ENCODE measurements around the gene COIL. TPM values are rescaled to one million over a fixed set of nuclear protein-coding genes. Genes with fewer than 3 reads are reported as not detected.

The COIL gene
- total and polyA plus RNA-seq, 9 of the 15 experiments (the other 6 are each of a cell fraction or from before 2014, with no cell fraction given) = 23.9 to 41.3 (median 28.7) TPM

DNA sequence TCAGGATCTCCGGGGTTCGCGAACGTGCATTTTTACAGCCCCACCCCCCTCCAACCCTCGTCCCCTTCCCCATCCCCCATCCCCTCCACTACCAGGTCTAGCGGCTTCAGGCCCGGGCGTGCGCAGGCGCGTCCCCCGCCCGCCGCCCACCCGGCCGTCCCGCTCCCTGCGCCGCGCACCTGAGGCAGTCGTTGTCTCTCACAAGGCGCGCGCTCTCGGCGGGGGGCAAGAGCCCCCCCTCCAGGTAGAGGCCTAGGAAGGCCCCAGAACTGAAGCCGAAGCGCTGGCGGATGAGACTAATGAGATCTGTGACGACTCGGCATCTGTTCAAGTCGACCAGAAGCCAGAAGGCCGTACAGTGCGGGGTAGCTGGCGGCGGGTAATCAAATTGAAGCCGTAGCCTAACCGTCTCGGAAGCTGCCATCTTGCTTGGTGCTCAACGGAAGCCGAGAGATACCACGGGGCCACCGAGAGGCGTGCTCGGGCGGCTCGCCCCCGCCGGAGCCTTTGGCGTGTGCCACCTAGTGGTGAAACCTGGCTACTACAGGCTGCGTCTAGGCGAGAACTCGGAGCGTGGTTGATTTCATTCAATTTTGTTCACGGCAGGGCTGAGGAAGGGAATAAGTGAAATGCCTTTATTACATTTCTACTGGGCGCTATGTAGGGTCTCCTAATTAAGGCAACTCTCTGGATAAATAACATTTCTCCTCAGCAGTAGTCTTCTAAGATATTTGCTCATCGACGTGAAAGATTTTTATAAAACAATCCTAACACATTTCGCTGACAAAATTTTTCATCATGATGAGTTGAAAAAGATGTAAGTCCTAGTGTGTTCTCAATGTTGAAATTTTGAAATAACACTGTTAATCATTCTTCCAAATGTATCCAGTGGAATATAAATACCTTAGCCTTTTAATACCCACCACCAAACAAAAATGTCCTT lies at the start of gene COIL (continued):
- TF ChIP-seq, protein P1, sequence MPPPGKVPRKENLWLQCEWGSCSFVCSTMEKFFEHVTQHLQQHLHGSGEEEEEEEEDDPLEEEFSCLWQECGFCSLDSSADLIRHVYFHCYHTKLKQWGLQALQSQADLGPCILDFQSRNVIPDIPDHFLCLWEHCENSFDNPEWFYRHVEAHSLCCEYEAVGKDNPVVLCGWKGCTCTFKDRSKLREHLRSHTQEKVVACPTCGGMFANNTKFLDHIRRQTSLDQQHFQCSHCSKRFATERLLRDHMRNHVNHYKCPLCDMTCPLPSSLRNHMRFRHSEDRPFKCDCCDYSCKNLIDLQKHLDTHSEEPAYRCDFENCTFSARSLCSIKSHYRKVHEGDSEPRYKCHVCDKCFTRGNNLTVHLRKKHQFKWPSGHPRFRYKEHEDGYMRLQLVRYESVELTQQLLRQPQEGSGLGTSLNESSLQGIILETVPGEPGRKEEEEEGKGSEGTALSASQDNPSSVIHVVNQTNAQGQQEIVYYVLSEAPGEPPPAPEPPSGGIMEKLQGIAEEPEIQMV (tag; conservative IDR thresholded peaks at IDR 0.05; ENCODE audit: low read depth) = no peak
- TF ChIP-seq MED1 (CRISPR knock-in tag; IDR thresholded peaks at IDR 0.05; ENCODE audit: borderline replicate concordance) (no peak), PHTF2 (CRISPR knock-in tag; IDR thresholded peaks at IDR 0.05) (no peak), CBX8 (IDR thresholded peaks at IDR 0.05; ENCODE audit: borderline replicate concordance, extremely low read depth, low read depth, low read length, poor library complexity, severe bottlenecking) (no peak), PTTG1 (tag; IDR thresholded peaks at IDR 0.05; ENCODE audit: low read depth) (no peak), CREM (IDR thresholded peaks at IDR 0.05; ENCODE audit: low read depth) (peak; percentile 49; the same call in 1 of the 2 replicates), ZNF324 (CRISPR knock-in tag; IDR thresholded peaks at IDR 0.05) (no peak), HDAC3 (IDR thresholded peaks at IDR 0.05; ENCODE audit: borderline replicate concordance, partially characterized antibody) (no peak), PML (IDR thresholded peaks at IDR 0.05; ENCODE audit: low read length) (peak; percentile 53; the same call in 1 of the 2 replicates), XRCC3 (IDR thresholded peaks at IDR 0.05) (no peak), MAZ (CRISPR knock-in tag; conservative IDR thresholded peaks at IDR 0.05 in 1 of 2, IDR thresholded peaks at IDR 0.05 in 1 of 2) (peak; percentile 96 to 100), PHF8 (IDR thresholded peaks at IDR 0.05; ENCODE audit: borderline replicate concordance, low read length) (peak; percentile 96), POLR2AphosphoS2 (IDR thresholded peaks at IDR 0.05; ENCODE audit: low read length) (no peak), ZNF778 (CRISPR knock-in tag; IDR thresholded peaks at IDR 0.05) (no peak), POLR2B (IDR thresholded peaks at IDR 0.05; ENCODE audit: low read depth, partially characterized antibody) (peak; percentile 73), ZC3H11A (IDR thresholded peaks at IDR 0.05; ENCODE audit: low read depth, low read length) (no peak), CBFB (CRISPR knock-in tag; IDR thresholded peaks at IDR 0.05) (no peak), ZNF75A (CRISPR knock-in tag; IDR thresholded peaks at IDR 0.05) (no peak), ZNF232 (CRISPR knock-in tag; IDR thresholded peaks at IDR 0.05) (no peak), CBX3 (IDR thresholded peaks at IDR 0.05; ENCODE audit: borderline replicate concordance in 1 of 2, low read length in 2 of 2) (peak in 1 of 2 experiments; percentile 66; a peak in 2 of 3 replicates), ZNF253 (CRISPR knock-in tag; conservative IDR thresholded peaks at IDR 0.05) (no peak), SAFB2 (IDR thresholded peaks at IDR 0.05; ENCODE audit: borderline replicate concordance, low read depth, low read length, severe bottlenecking) (no peak)
- TF ChIP-seq, protein P2, sequence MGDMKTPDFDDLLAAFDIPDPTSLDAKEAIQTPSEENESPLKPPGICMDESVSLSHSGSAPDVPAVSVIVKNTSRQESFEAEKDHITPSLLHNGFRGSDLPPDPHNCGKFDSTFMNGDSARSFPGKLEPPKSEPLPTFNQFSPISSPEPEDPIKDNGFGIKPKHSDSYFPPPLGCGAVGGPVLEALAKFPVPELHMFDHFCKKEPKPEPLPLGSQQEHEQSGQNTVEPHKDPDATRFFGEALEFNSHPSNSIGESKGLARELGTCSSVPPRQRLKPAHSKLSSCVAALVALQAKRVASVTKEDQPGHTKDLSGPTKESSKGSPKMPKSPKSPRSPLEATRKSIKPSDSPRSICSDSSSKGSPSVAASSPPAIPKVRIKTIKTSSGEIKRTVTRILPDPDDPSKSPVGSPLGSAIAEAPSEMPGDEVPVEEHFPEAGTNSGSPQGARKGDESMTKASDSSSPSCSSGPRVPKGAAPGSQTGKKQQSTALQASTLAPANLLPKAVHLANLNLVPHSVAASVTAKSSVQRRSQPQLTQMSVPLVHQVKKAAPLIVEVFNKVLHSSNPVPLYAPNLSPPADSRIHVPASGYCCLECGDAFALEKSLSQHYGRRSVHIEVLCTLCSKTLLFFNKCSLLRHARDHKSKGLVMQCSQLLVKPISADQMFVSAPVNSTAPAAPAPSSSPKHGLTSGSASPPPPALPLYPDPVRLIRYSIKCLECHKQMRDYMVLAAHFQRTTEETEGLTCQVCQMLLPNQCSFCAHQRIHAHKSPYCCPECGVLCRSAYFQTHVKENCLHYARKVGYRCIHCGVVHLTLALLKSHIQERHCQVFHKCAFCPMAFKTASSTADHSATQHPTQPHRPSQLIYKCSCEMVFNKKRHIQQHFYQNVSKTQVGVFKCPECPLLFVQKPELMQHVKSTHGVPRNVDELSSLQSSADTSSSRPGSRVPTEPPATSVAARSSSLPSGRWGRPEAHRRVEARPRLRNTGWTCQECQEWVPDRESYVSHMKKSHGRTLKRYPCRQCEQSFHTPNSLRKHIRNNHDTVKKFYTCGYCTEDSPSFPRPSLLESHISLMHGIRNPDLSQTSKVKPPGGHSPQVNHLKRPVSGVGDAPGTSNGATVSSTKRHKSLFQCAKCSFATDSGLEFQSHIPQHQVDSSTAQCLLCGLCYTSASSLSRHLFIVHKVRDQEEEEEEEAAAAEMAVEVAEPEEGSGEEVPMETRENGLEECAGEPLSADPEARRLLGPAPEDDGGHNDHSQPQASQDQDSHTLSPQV (IDR thresholded peaks at IDR 0.05) = peak; percentile 58; the same call in 1 of the 2 replicates
